ENCODE measurements around the gene HOXA11.

The HOXA11 gene

GRCh38 chr7:27179503-27180430 lies 5.3 kb downstream of the HOXA11 start:
- DNase-seq, result peak; percentile 36

GRCh38 chr7:27179030-27179429 lies 6.0 kb downstream of the HOXA11 start:
- DNase-seq, result no peak

GRCh38 chr7:27178366-27178765 lies 6.7 kb downstream of the HOXA11 start:
- no peak for DNase-seq

GRCh38 chr7:27177795-27178320 lies 7.2 kb downstream of the HOXA11 start:
- DNase-seq, result no peak

- DNase-seq, result no peak
Observed at GRCh38 chr7:27176962-27177794, 7.9 kb downstream of the HOXA11 start.

GRCh38 chr7:27176524-27176845 lies 8.5 kb downstream of the HOXA11 start:
- DNase-seq, result no peak

- DNase-seq, result no peak
Observed at GRCh38 chr7:27175626-27176523, 9.2 kb downstream of the HOXA11 start.

GRCh38 chr7:27174874-27175625 lies 10.0 kb downstream of the HOXA11 start:
- DNase-seq, result no peak

- no peak for DNase-seq
Observed at GRCh38 chr7:27173956-27174873, 10.8 kb downstream of the HOXA11 start, which contains the start of gene HOXA10. TSS of gene HOXA10 (minus strand) at chr7:27174320. CDS start at chr7:27174306, 14 bp downstream.

- DNase-seq, result no peak
Observed at GRCh38 chr7:27173511-27173955, 11.5 kb downstream of the HOXA11 start.

GRCh38 chr7:27172823-27173510 lies 12.1 kb downstream of the HOXA11 start:
- DNase-seq, result no peak

GRCh38 chr7:27172315-27172774 lies 12.7 kb downstream of the HOXA11 start:
- no peak for DNase-seq

GRCh38 chr7:27171637-27172314 lies 13.3 kb downstream of the HOXA11 start:
- DNase-seq, result no peak

- DNase-seq, result no peak
Observed at GRCh38 chr7:27171325-27171636, 13.8 kb downstream of the HOXA11 start.

GRCh38 chr7:27170426-27171324 lies 14.4 kb downstream of the HOXA11 start:
- no peak for DNase-seq

GRCh38 chr7:27169658-27170425 lies 15.2 kb downstream of the HOXA11 start:
- no peak for DNase-seq

GRCh38 chr7:27168265-27168947 lies 16.6 kb downstream of the HOXA11 start:
- no peak for DNase-seq

Measured in stimulated activated naive CD4-positive, alpha-beta T cell treated with Interleukin-2 at 50 U/mL for 16 hours (primary cell).